Osteocyte (in vitro differentiated cells): ENCODE results near the gene PANK3. TPM values are rescaled to one million over a fixed set of nuclear protein-coding genes. Genes with fewer than 3 reads are reported as not detected.

Experiments used
- DNase-seq: peaks from one replicate; pipeline ENCODE4 v3.0.0; 2021; ENCODE audit warnings: mixed read lengths; ENCODE audit not compliant: unreplicated experiment; ENCODE audit errors: extremely low spot score
- H3K27ac Mint-ChIP-seq: one replicate; pipeline ENCODE4 v1.8.0; 2021; ENCODE audit warnings: mild to moderate bottlenecking, mixed read lengths; ENCODE audit not compliant: unreplicated experiment
- H3K27me3 Mint-ChIP-seq: one replicate; pipeline ENCODE4 v1.8.0; 2021; ENCODE audit warnings: mixed read lengths; ENCODE audit not compliant: unreplicated experiment
- H3K36me3 Mint-ChIP-seq: one replicate; pipeline ENCODE4 v1.8.0; 2021; ENCODE audit warnings: mixed read lengths; ENCODE audit not compliant: unreplicated experiment
- H3K4me1 Mint-ChIP-seq: one replicate; pipeline ENCODE4 v1.8.0; 2021; ENCODE audit warnings: mixed read lengths; ENCODE audit not compliant: unreplicated experiment
- H3K4me3 Mint-ChIP-seq: one replicate; pipeline ENCODE4 v1.8.0; 2021; ENCODE audit warnings: mild to moderate bottlenecking, moderate library complexity, mixed read lengths; ENCODE audit not compliant: unreplicated experiment
- H3K9me3 Mint-ChIP-seq: one replicate; pipeline ENCODE4 v1.8.0; 2021; ENCODE audit warnings: mixed read lengths; ENCODE audit not compliant: unreplicated experiment
- CTCF ChIP-seq: fragments of 200-600 bp; sonication (generic); IDR thresholded peaks from 2 replicates; pipeline ENCODE4 v1.5.0; 2021; ENCODE audit warnings: antibody characterized with exemption, mild to moderate bottlenecking, moderate library complexity
- total RNA-seq: library from RNA; stranded (reverse); gene quantifications from 2 replicates; pipeline ENCODE4 v1.2.1, GENCODE V29; 2021

Gene PANK3
- total RNA-seq, 1 donor from 2014 or later = 70.8 TPM

GRCh38 chr5:168613396-168613795, 34.2 kb upstream of the PANK3 start:
- Mint-ChIP-seq H3K9me3 (no peaks in the 10 kb centered on the region), H3K27ac (no peak overlapping the region), H3K4me1 (peaks cover 5% of the 10 kb centered on the region), H3K27me3 (no peaks in the 10 kb centered on the region), H3K36me3 (no peaks in the 10 kb centered on the region), H3K4me3 (no peak overlapping the region)
- no peak for DNase-seq
- no peak for TF ChIP-seq CTCF

GRCh38 chr5:168612996-168613395, 33.8 kb upstream of the PANK3 start:
- Mint-ChIP-seq H3K27ac (no peak overlapping the region), H3K36me3 (no peaks in the 10 kb centered on the region)

GRCh38 chr5:168612123-168612522, 33.0 kb upstream of the PANK3 start:
- no peak overlapping the region for H3K27ac Mint-ChIP-seq
- H3K27me3 Mint-ChIP-seq = no peaks in the 10 kb centered on the region
- H3K4me1 Mint-ChIP-seq = peaks cover 5% of the 10 kb centered on the region
- H3K36me3 Mint-ChIP-seq = no peaks in the 10 kb centered on the region
- H3K9me3 Mint-ChIP-seq = no peaks in the 10 kb centered on the region
- no peak overlapping the region for H3K4me3 Mint-ChIP-seq
- no peak for DNase-seq
- TF ChIP-seq CTCF = no peak

More at GRCh38 chr5:168612996-168613395, 33.8 kb upstream of the PANK3 start:
- H3K27me3 Mint-ChIP-seq = no peaks in the 10 kb centered on the region
- TF ChIP-seq CTCF = no peak
- no peak for DNase-seq
- H3K4me3 Mint-ChIP-seq = no peak overlapping the region
- peaks cover 5% of the 10 kb centered on the region for H3K4me1 Mint-ChIP-seq
- no peaks in the 10 kb centered on the region for H3K9me3 Mint-ChIP-seq

- Mint-ChIP-seq H3K9me3 (no peaks in the 10 kb centered on the region), H3K4me3 (no peak overlapping the region), H3K27ac (no peak overlapping the region), H3K27me3 (no peaks in the 10 kb centered on the region), H3K4me1 (peaks cover 5% of the 10 kb centered on the region), H3K36me3 (no peaks in the 10 kb centered on the region)
- DNase-seq = no peak
- TF ChIP-seq CTCF = no peak
Measured at GRCh38 chr5:168611165-168611564, 32.0 kb upstream of the PANK3 start.

- Mint-ChIP-seq H3K36me3 (no peaks in the 10 kb centered on the region), H3K27ac (no peak overlapping the region), H3K4me1 (peaks cover 5% of the 10 kb centered on the region), H3K9me3 (no peaks in the 10 kb centered on the region), H3K4me3 (no peak overlapping the region), H3K27me3 (no peaks in the 10 kb centered on the region)
- TF ChIP-seq CTCF = no peak
- no peak for DNase-seq
Measured at GRCh38 chr5:168609806-168610482, 30.8 kb upstream of the PANK3 start.
